Right renal cortex interstitium (tissue), 3 donors: ENCODE data around the gene KRT37. TPM values are rescaled to one million over a fixed set of nuclear protein-coding genes. Genes with fewer than 3 reads are reported as not detected.
"Not testable (repeated sequence)": the region's sequence is repeated elsewhere in the genome, so short reads cannot be mapped to it uniquely, and the experiment has no call there.

Experiments used
- DNase-seq, 3 donors: peaks; one replicate each; pipeline ENCODE4 v3.0.0-alpha.2; 2013; ENCODE audit warnings: low read depth in 3 of 3, low spot score in 2 of 3
- polyA plus RNA-seq, 3 donors: library from polyadenylated mRNA; unstranded; fragments of 120-200 nt; gene quantifications; one replicate each; pipeline ENCODE4 v1.2.1, GENCODE V29; 2013; ENCODE audit not compliant: insufficient read length in 3 of 3

The KRT37 gene
- polyA plus RNA-seq, 3 donors, result not detected

GRCh38 chr17:41380091-41380490, 44.3 kb downstream of the KRT37 start:
- not testable (repeated sequence) for DNase-seq

DNA sequence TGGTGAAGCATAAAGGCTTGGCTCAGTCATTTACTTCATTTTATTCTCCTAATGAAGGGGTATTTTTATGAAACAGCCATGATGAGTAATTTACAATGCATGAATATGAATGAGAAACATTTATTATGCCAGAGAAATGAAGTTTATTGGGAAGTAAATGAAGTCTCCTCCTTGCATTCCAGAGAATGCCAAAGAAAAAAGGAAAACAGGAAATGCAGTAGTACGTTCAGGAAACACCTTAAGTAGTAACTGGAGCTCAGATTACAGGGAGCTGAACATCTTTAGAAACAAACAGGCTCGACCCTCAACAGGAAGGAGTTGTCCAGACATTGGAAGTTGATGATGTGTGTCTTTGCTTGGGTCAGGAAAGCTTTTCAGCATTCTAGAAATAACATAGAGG, 46.8 kb downstream of the KRT37 start:
- no peak for DNase-seq

Other genes with a start within 250 kb of the KRT37 start
- gene KRTAP4-2, start 246.4 kb downstream of the KRT37 start, polyA plus RNA-seq, result not detected
- not detected for gene KRTAP4-1, start 239.7 kb downstream of the KRT37 start, polyA plus RNA-seq
- gene KRTAP9-1, start 234.7 kb downstream of the KRT37 start, polyA plus RNA-seq, result not detected
- not detected for gene KRTAP9-2, start 197.9 kb downstream of the KRT37 start, polyA plus RNA-seq
- not detected for gene KRTAP9-3, start 192.1 kb downstream of the KRT37 start, polyA plus RNA-seq
- not detected for gene KRTAP9-8, start 186.6 kb downstream of the KRT37 start, polyA plus RNA-seq
- gene KRTAP9-4, start 174.9 kb downstream of the KRT37 start, polyA plus RNA-seq, result not detected
- gene KRTAP9-9, start 169.2 kb downstream of the KRT37 start, polyA plus RNA-seq, result not detected
- under 1 TPM; 0.10 to 0.14 (median 0.11) TPM for gene KRTAP9-6, start 159.2 kb downstream of the KRT37 start, polyA plus RNA-seq
- not detected for gene KRTAP9-7, start 148.9 kb downstream of the KRT37 start, polyA plus RNA-seq
- not detected for gene KRTAP29-1, start 121.7 kb downstream of the KRT37 start, polyA plus RNA-seq
- not detected for gene KRTAP16-1, start 115.3 kb downstream of the KRT37 start, polyA plus RNA-seq
- gene KRTAP17-1, start 108.9 kb downstream of the KRT37 start, polyA plus RNA-seq, result not detected
- gene KRT33A, start 73.8 kb downstream of the KRT37 start, polyA plus RNA-seq, result not detected
- gene KRT33B, start 54.8 kb downstream of the KRT37 start, polyA plus RNA-seq, result not detected
- not detected for gene KRT34, start 42.3 kb downstream of the KRT37 start, polyA plus RNA-seq
- not detected for gene KRT31, start 27.0 kb downstream of the KRT37 start, polyA plus RNA-seq
- not detected for gene KRT38, start 16.4 kb upstream of the KRT37 start, polyA plus RNA-seq
- not detected for gene KRT32, start 42.8 kb upstream of the KRT37 start, polyA plus RNA-seq
- gene KRT35, start 56.6 kb upstream of the KRT37 start, polyA plus RNA-seq, result under 1 TPM in 1 of 3 donors, not detected in 2; 0.10 TPM
- gene KRT36, start 65.3 kb upstream of the KRT37 start, polyA plus RNA-seq, result not detected
- gene KRT13, start 81.0 kb upstream of the KRT37 start, polyA plus RNA-seq, result under 1 TPM in 1 of 3 donors, not detected in 2; 0.34 TPM
- gene KRT15, start 94.3 kb upstream of the KRT37 start, polyA plus RNA-seq, result 1 to 10 TPM in 1 of 3 donors, under 1 TPM in 2; 0.60 to 1.3 (median 0.89) TPM
- 100 to 1,000 TPM; 139 to 220 (median 177) TPM for gene KRT19, start 103.7 kb upstream of the KRT37 start, polyA plus RNA-seq
- gene KRT9, start 147.5 kb upstream of the KRT37 start, polyA plus RNA-seq, result not detected
- under 1 TPM; 0.28 to 0.55 (median 0.35) TPM for gene KRT14, start 162.3 kb upstream of the KRT37 start, polyA plus RNA-seq
- gene KRT16, start 188.2 kb upstream of the KRT37 start, polyA plus RNA-seq, result not detected
- 1 to 10 TPM in 2 of 3 donors, under 1 TPM in 1; 0.98 to 1.6 (median 1.2) TPM for gene KRT17, start 200.0 kb upstream of the KRT37 start, polyA plus RNA-seq